ENCODE measurements around the gene MS4A6E.

DNA sequence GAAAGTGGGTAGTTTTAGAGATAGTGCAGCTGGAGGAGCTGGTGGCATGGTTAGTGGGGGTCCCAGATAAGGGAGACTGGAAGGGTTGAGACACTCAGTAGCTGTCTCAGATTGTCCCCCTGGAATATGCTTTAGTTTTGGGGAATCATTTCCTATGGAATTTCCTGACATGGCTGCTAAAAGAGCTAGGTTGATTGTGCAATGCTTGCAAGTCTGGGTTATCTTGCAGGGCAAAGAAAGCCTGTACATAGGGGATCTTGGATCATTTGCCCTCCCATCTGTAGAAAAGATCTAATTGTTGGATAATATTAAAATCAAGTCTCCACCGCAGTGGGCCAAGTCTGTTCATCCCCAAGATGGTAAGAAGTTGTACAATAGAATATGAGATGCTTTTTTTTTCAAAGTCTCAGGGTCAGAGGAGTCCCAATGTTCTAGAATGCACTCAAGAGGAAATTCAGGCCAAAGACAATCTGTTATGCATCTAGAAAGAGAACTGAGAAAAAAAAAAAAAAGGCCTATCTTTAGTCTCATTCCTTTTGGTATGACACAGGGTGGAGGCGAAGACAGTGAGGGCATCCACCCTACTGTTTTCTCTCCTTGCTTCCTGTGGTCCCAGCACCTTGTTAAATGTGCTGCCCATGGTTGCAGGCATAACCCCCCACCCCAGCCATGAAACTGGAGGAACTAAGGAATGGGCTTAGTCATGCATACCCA lies 20.2 kb downstream of the MS4A6E start:
- TF ChIP-seq, protein P1, sequence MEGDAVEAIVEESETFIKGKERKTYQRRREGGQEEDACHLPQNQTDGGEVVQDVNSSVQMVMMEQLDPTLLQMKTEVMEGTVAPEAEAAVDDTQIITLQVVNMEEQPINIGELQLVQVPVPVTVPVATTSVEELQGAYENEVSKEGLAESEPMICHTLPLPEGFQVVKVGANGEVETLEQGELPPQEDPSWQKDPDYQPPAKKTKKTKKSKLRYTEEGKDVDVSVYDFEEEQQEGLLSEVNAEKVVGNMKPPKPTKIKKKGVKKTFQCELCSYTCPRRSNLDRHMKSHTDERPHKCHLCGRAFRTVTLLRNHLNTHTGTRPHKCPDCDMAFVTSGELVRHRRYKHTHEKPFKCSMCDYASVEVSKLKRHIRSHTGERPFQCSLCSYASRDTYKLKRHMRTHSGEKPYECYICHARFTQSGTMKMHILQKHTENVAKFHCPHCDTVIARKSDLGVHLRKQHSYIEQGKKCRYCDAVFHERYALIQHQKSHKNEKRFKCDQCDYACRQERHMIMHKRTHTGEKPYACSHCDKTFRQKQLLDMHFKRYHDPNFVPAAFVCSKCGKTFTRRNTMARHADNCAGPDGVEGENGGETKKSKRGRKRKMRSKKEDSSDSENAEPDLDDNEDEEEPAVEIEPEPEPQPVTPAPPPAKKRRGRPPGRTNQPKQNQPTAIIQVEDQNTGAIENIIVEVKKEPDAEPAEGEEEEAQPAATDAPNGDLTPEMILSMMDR (IDR thresholded peaks at IDR 0.05; ENCODE audit: low read length) = no peak
- no peak for TF ChIP-seq EZH2phosphoT487 (IDR thresholded peaks at IDR 0.05; ENCODE audit: low read length)
